GM21381 (cell line): ENCODE results near the gene PACSIN2.
"Not testable (repeated sequence)": the region's sequence is repeated elsewhere in the genome, so short reads cannot be mapped to it uniquely, and the experiment has no call there.

ENCODE experiments used
- ATAC-seq: cut with Tn5 transposase; IDR thresholded peaks from one replicate; pipeline ENCODE4 v1.9.1; 2021; ENCODE audit warnings: mild to moderate bottlenecking, moderate library complexity; ENCODE audit not compliant: unreplicated experiment

PACSIN2 gene

DNA sequence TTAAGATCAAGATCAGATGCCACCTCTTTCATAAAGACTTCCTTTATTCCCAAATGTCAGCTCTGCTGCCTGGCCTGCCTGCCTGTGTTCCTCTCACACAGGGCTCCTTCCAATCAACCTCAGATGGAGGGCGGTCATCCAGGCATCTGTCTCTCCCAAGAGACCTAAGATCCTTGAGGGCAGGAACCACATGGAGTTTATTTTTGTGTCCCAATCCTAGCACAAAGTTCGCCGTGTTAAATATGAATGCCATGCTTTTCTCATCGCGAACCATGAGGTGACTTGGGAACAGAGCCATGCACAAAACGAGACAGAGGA, 85.2 kb downstream of the PACSIN2 start:
- ATAC-seq: no peak

GRCh38 chr22:42928969-42929837, 85.7 kb downstream of the PACSIN2 start:
- ATAC-seq: no peak

DNA sequence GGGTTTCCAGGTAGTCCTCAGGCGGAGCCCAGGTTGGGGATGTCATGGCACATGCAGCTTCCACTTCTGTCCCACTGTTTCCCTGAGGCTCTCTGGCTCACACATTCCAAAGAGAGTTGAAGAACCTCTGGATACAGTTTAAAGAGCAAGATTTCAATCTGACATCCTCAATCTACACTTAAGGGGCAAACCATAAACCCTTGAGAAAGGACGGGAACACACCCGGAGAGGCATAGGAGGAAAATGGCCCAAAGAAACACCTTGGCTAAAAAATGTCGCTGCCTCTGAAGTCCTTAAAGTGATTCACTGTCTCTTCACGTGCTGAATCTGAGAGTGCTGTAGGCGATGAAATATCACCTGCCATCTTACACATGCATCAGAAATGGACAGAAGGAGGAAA, 87.0 kb downstream of the PACSIN2 start:
- ATAC-seq: no peak

DNA sequence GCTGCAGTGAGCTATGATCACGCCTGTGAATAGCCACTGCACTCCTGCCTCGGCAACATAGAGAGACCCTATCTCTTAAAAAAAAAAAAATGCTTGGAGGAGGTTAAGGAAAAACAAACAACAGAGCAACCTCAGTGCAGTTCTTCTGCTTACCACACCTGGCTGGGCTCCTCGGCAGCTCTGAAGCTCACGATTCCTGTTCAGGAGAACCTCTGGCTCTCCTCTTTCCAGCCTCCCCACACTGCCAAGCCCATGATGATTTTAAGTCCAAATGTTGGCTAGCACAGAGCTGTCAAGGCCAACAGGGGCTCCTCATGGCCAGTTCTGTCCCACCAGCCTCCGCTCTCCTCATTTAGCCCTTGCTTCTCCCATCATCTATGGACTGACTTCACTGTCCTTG, 88.2 kb downstream of the PACSIN2 start:
- no peak for ATAC-seq

- ATAC-seq: no peak
Observed at GRCh38 chr22:42926104-42926503, 88.8 kb downstream of the PACSIN2 start.

- ATAC-seq: no peak
Observed at GRCh38 chr22:42925598-42925997, 89.4 kb downstream of the PACSIN2 start.

- not testable (repeated sequence) for ATAC-seq
Observed at GRCh38 chr22:42925031-42925430, 89.9 kb downstream of the PACSIN2 start.

GRCh38 chr22:42924436-42924835, 90.5 kb downstream of the PACSIN2 start:
- no peak for ATAC-seq

GRCh38 chr22:42922374-42923191, 92.4 kb downstream of the PACSIN2 start:
- no peak for ATAC-seq

- no peak for ATAC-seq
Observed at GRCh38 chr22:42920101-42920820, 94.7 kb downstream of the PACSIN2 start.

DNA sequence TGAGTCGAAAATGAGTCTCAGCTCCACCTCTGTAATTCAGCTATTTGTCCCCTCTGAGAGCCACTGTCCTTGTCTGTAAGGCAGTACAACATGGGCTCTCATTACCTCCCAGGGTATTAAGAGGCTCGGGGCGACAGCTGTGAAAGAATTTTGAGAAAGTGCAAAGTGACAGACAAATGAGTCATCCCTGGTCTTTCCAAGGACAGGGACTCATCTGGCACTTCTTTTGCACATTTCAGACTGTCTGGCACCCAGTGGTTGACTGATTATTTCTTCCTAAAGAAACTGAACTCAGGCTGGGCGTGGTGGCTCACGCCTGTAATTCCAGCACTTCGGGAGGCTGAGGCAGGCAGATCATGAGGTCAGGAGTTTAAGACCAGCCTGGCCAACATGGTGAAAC, 95.8 kb downstream of the PACSIN2 start:
- no peak for ATAC-seq

GRCh38 chr22:42918500-42918899, 96.4 kb downstream of the PACSIN2 start:
- ATAC-seq: no peak

- ATAC-seq: not testable (repeated sequence)
Observed at GRCh38 chr22:42917358-42917757, 97.6 kb downstream of the PACSIN2 start.

DNA sequence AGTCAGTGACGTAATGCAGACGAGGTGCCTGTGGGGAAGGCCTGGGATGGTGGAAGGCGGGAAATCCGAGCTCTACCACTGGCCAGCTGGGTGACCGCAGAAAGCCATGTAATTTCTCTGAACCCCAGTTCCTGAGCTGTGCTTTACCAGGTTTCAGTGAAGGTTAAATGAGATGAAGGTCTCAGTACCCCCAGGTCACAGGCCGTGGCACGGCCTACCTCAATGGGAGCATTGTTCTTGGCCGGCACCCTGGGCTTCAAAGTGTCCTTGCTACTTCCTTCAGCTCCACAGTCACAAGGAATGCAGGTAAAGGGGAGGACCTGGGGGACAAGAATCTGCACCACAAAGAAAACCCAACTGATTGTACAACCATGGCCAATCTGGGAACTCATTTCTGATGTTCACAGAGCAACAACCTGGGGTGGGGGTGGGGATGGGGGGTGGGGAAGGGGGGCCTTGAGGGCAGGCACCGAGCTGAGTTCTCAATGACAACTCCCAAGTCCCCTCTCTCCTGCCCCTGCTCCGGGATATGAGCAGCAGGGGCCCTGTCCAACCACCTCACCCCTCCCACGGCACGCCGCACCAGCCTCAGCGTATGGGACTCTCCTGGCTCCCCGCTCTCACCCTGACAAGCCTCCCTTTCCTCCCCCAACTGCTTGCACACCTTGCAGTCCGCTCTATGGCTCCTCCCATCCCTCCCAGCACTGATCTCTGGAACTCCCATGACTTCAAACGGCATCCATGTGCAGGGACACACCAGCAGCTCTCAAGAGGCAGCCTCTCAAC, 98.8 kb downstream of the PACSIN2 start:
- no peak for ATAC-seq

DNA sequence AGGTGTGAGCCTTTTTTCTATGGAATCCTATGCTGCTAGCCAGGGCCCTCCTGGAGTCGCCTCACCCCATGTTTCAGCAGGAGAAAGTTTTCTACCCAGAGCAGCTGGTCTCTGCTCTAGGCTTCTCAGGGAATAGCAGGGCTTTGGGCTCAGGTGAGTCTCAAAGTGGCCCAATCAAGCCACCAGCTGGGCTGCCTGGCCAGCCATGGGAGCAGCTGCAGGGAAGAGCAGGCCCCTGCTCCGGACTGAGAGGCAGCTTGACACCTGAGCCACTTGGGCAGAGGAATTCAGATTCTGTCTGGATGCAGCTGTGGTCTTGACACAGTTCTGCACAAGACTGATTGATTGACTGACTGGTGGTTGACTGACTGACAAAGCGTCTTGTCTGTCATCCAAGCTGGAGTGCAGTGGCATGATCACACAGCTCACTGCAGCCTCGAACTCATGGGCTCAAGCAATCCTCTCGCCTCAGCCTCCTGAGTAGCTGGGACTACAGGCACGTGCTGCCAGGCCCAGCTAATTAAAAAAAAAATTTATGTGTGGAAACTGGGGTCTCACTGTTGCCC, 100.4 kb downstream of the PACSIN2 start:
- ATAC-seq: no peak

DNA sequence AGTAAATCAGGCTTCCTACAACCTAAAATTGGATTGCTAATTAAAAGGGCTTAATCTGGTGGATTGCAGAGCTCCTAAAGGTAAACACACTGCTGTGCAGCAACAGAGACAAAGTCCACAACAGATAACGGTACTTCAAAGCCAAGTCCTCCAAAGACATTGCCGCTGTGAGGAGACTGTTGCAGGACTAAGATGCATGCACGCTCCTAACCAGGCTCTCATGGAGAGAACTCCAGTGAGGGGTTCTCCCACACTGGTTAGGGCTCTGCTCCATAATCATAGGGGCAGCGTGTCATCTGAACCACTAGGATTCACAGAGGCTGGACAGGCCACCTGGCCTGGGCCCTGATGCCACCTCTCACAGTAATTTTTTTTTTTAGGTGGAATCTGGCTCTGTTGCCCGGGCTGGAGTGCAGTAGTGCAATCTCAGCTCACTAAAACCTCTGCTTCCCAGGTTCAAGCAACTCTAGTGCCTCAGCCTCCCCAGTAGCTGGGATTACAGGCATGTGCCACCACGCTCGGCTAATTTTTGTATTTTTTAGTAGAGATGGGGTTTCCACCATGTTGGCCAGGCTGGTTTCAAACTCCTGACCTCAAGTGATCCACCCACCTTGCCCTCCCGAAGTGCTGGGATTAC, 101.0 kb downstream of the PACSIN2 start:
- ATAC-seq: no peak

- ATAC-seq: no peak
Observed at GRCh38 chr22:42912059-42912458, 102.9 kb downstream of the PACSIN2 start.

DNA sequence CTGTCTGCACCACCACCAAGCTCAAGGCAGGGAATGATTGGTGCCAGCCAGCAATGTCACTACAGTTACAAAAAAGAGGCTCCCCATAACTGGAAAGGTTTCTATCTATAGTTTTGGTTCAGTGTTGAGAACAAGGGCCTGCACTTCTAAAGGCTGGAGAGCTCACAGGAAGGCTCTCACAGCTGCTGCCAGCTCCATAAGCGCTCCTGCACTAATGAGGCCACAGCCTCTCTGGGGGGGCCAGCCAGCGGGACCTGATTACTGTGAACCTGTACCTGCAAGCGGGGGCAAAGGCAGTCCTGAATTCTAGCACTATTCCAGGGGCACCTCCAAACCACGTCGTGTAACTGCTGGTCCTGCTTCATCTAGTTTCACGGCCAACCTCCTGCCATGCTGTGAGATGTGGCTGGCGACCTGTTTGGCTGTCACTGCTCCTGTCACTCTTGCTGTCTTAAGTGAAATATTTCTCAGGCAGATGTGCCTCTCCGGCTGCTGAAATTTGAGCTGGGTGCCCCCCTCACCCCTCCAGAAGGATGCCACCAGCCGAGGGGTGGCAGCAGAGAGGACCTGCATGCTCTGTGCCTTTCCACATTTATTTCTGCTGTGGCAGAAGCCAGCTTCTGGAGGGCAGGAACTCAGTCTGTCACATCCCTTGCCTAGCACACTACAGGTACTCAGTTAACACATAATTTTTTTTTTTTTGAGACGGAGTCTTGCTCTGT, 104.6 kb downstream of the PACSIN2 start:
- ATAC-seq: no peak

- no peak for ATAC-seq
Observed at GRCh38 chr22:42909363-42910058, 105.4 kb downstream of the PACSIN2 start.
